Immature natural killer cell (primary cell): ENCODE measurements around the gene RPL36. TPM values are rescaled to one million over a fixed set of nuclear protein-coding genes. Genes with fewer than 3 reads are reported as not detected.
"Not testable (repeated sequence)": the region's sequence is repeated elsewhere in the genome, so short reads cannot be mapped to it uniquely, and the experiment has no call there.

Source experiments
- DNase-seq, 3 donors: peaks; one replicate each; pipeline ENCODE4 v3.0.0; 2022; ENCODE audit warnings: mixed read lengths in 1 of 3
- H3K27ac Mint-ChIP-seq, 6 donors: one replicate each; pipeline ENCODE4 v1.8.0; 2020; ENCODE audit warnings: mixed read lengths in 6 of 6, mild to moderate bottlenecking in 5 of 6, inconsistent platforms in 4 of 6, moderate library complexity in 3 of 6
- H3K27me3 Mint-ChIP-seq, 3 donors: one replicate each; pipeline ENCODE4 v1.8.0; 2020 to 2021; ENCODE audit warnings: low read depth in 3 of 3, mild to moderate bottlenecking in 3 of 3, mixed read lengths in 3 of 3, moderate library complexity in 3 of 3, inconsistent platforms in 1 of 3
- H3K36me3 Mint-ChIP-seq, 3 donors: one replicate each; pipeline ENCODE4 v1.8.0; 2020; ENCODE audit warnings: mixed read lengths in 3 of 3, inconsistent platforms in 2 of 3, mild to moderate bottlenecking in 2 of 3
- H3K4me1 Mint-ChIP-seq, 2 donors: one replicate each; pipeline ENCODE4 v1.8.0; 2020; ENCODE audit warnings: inconsistent platforms in 2 of 2, mild to moderate bottlenecking in 2 of 2, mixed read lengths in 2 of 2, moderate library complexity in 1 of 2
- H3K4me3 Mint-ChIP-seq, 5 donors: one replicate each; pipeline ENCODE4 v1.8.0; 2020; ENCODE audit warnings: mild to moderate bottlenecking in 5 of 5, mixed read lengths in 5 of 5, inconsistent platforms in 3 of 5, moderate library complexity in 3 of 5
- H3K9me3 Mint-ChIP-seq, 6 donors: one replicate each; pipeline ENCODE4 v1.8.0; 2020; ENCODE audit warnings: mild to moderate bottlenecking in 6 of 6, mixed read lengths in 6 of 6, inconsistent platforms in 4 of 6, moderate library complexity in 3 of 6
- polyA plus RNA-seq, 3 donors: library from polyadenylated mRNA; unstranded; fragments of 300-500 nt; fragmentation: Illumina TruSeq; gene quantifications; one replicate each; pipeline ENCODE4 v1.2.3, GENCODE V29; 2021

Gene RPL36
- polyA plus RNA-seq, 3 donors from 2014 or later = 550 to 1,524 (median 935) TPM

GRCh38 chr19:5697022-5697889 is 7.2 kb downstream of the RPL36 start:
- DNase-seq = no peak
- H3K27me3 Mint-ChIP-seq = peaks cover 1 to 11% (median 3%) of the 10 kb centered on the region in 3 donors
- H3K4me1 Mint-ChIP-seq = peaks cover 0 to 7% of the 10 kb centered on the region in 2 donors
- H3K36me3 Mint-ChIP-seq = peaks cover 0 to 4% (median 0%) of the 10 kb centered on the region in 3 donors
- H3K9me3 Mint-ChIP-seq = no peaks in the 10 kb centered on the region
- no peak overlapping the region for H3K27ac Mint-ChIP-seq
- H3K4me3 Mint-ChIP-seq = no peak overlapping the region

- Mint-ChIP-seq H3K27ac (no peak overlapping the region), H3K9me3 (no peaks in the 10 kb centered on the region), H3K4me3 (no peak overlapping the region), H3K27me3 (peaks cover 1 to 8% (median 3%) of the 10 kb centered on the region in 3 donors), H3K4me1 (peaks cover 0 to 2% of the 10 kb centered on the region in 2 donors), H3K36me3 (peaks cover 0 to 4% (median 0%) of the 10 kb centered on the region in 3 donors)
- DNase-seq = no peak
Measured at GRCh38 chr19:5697890-5698634, 8.0 kb downstream of the RPL36 start.

- Mint-ChIP-seq H3K4me1 (no peaks in the 10 kb centered on the region), H3K9me3 (no peaks in the 10 kb centered on the region), H3K36me3 (peaks cover 0 to 9% (median 0%) of the 10 kb centered on the region in 3 donors), H3K4me3 (no peak overlapping the region), H3K27me3 (peaks cover 3 to 8% (median 4%) of the 10 kb centered on the region in 3 donors), H3K27ac (no peak overlapping the region)
- no peak for DNase-seq
Measured at GRCh38 chr19:5698635-5699422, 8.7 kb downstream of the RPL36 start.

GRCh38 chr19:5700455-5701092 is 10.5 kb downstream of the RPL36 start:
- Mint-ChIP-seq H3K9me3 (no peaks in the 10 kb centered on the region), H3K27me3 (peaks cover 0 to 4% (median 4%) of the 10 kb centered on the region in 3 donors), H3K4me3 (no peak overlapping the region), H3K36me3 (peaks cover 0 to 9% (median 0%) of the 10 kb centered on the region in 3 donors), H3K27ac (no peak overlapping the region), H3K4me1 (no peaks in the 10 kb centered on the region)
- no peak for DNase-seq

GRCh38 chr19:5702053-5702410 is 11.9 kb downstream of the RPL36 start:
- not testable (repeated sequence) for H3K4me1 Mint-ChIP-seq, H3K36me3 Mint-ChIP-seq, H3K27ac Mint-ChIP-seq

GRCh38 chr19:5703819-5704818 is 14.0 kb downstream of the RPL36 start:
- Mint-ChIP-seq H3K27me3 (peaks cover 0 to 6% (median 3%) of the 10 kb centered on the region in 3 donors), H3K4me3 (no peak overlapping the region), H3K9me3 (no peaks in the 10 kb centered on the region), H3K27ac (no peak overlapping the region), H3K36me3 (peaks cover 3 to 5% (median 4%) of the 10 kb centered on the region in 3 donors), H3K4me1 (no peaks in the 10 kb centered on the region)
- DNase-seq = no peak

More at GRCh38 chr19:5702053-5702410, 11.9 kb downstream of the RPL36 start:
- not testable (repeated sequence) for H3K9me3 Mint-ChIP-seq, H3K27me3 Mint-ChIP-seq, H3K4me3 Mint-ChIP-seq, DNase-seq

GRCh38 chr19:5705552-5705951 is 15.5 kb downstream of the RPL36 start:
- H3K4me1 Mint-ChIP-seq = no peaks in the 10 kb centered on the region
- H3K4me3 Mint-ChIP-seq = no peak overlapping the region
- H3K27ac Mint-ChIP-seq = no peak overlapping the region
- DNase-seq = no peak
- no peaks in the 10 kb centered on the region for H3K9me3 Mint-ChIP-seq
- H3K36me3 Mint-ChIP-seq = peaks cover 3 to 5% (median 4%) of the 10 kb centered on the region in 3 donors
- peaks cover 0 to 6% (median 3%) of the 10 kb centered on the region in 3 donors for H3K27me3 Mint-ChIP-seq

- no peak overlapping the region for H3K4me3 Mint-ChIP-seq
- peaks cover 3 to 5% (median 4%) of the 10 kb centered on the region in 3 donors for H3K36me3 Mint-ChIP-seq
- H3K4me1 Mint-ChIP-seq = no peaks in the 10 kb centered on the region
- no peaks in the 10 kb centered on the region for H3K9me3 Mint-ChIP-seq
- H3K27ac Mint-ChIP-seq = no peak overlapping the region
- H3K27me3 Mint-ChIP-seq = peaks cover 0 to 4% (median 1%) of the 10 kb centered on the region in 3 donors
- no peak for DNase-seq
Measured at GRCh38 chr19:5706876-5707573, 16.9 kb downstream of the RPL36 start.

- Mint-ChIP-seq H3K36me3 (peaks cover 3 to 5% (median 4%) of the 10 kb centered on the region in 3 donors), H3K4me3 (no peak overlapping the region), H3K4me1 (no peaks in the 10 kb centered on the region), H3K9me3 (no peaks in the 10 kb centered on the region), H3K27me3 (peaks cover 0 to 4% (median 3%) of the 10 kb centered on the region in 3 donors), H3K27ac (no peak overlapping the region)
- no peak for DNase-seq
Measured at GRCh38 chr19:5707576-5708575, 17.8 kb downstream of the RPL36 start.

GRCh38 chr19:5711025-5711424 is 20.9 kb downstream of the RPL36 start:
- H3K9me3 Mint-ChIP-seq = no peaks in the 10 kb centered on the region
- no peak overlapping the region for H3K4me3 Mint-ChIP-seq
- DNase-seq = no peak
- H3K4me1 Mint-ChIP-seq = peaks cover 3 to 5% of the 10 kb centered on the region in 2 donors
- no peak overlapping the region for H3K27ac Mint-ChIP-seq
- peaks cover 0 to 4% (median 0%) of the 10 kb centered on the region in 3 donors for H3K27me3 Mint-ChIP-seq
- H3K36me3 Mint-ChIP-seq = peaks cover 3 to 5% (median 4%) of the 10 kb centered on the region in 3 donors

- no peak overlapping the region for H3K27ac Mint-ChIP-seq
- DNase-seq = no peak
- H3K4me1 Mint-ChIP-seq = peaks cover 3 to 5% of the 10 kb centered on the region in 2 donors
- no peak overlapping the region for H3K4me3 Mint-ChIP-seq
- H3K9me3 Mint-ChIP-seq = no peaks in the 10 kb centered on the region
- H3K27me3 Mint-ChIP-seq = peaks cover 0 to 4% (median 0%) of the 10 kb centered on the region in 3 donors
- H3K36me3 Mint-ChIP-seq = peaks cover under 1 to 5% (median under 1%) of the 10 kb centered on the region in 3 donors
Measured at GRCh38 chr19:5711713-5712161, 21.6 kb downstream of the RPL36 start.
